ENCODE data around the gene SACS. TPM values are rescaled to one million over a fixed set of nuclear protein-coding genes. Genes with fewer than 3 reads are reported as not detected.

The SACS gene, protein sequence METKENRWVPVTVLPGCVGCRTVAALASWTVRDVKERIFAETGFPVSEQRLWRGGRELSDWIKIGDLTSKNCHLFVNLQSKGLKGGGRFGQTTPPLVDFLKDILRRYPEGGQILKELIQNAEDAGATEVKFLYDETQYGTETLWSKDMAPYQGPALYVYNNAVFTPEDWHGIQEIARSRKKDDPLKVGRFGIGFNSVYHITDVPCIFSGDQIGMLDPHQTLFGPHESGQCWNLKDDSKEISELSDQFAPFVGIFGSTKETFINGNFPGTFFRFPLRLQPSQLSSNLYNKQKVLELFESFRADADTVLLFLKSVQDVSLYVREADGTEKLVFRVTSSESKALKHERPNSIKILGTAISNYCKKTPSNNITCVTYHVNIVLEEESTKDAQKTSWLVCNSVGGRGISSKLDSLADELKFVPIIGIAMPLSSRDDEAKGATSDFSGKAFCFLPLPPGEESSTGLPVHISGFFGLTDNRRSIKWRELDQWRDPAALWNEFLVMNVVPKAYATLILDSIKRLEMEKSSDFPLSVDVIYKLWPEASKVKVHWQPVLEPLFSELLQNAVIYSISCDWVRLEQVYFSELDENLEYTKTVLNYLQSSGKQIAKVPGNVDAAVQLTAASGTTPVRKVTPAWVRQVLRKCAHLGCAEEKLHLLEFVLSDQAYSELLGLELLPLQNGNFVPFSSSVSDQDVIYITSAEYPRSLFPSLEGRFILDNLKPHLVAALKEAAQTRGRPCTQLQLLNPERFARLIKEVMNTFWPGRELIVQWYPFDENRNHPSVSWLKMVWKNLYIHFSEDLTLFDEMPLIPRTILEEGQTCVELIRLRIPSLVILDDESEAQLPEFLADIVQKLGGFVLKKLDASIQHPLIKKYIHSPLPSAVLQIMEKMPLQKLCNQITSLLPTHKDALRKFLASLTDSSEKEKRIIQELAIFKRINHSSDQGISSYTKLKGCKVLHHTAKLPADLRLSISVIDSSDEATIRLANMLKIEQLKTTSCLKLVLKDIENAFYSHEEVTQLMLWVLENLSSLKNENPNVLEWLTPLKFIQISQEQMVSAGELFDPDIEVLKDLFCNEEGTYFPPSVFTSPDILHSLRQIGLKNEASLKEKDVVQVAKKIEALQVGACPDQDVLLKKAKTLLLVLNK (N-terminal part only)
- total RNA-seq: 28.8 and 29.9 TPM in 2 replicates
- 1.8 and 3.2 TPM in 2 replicates for polyA plus RNA-seq

DNA sequence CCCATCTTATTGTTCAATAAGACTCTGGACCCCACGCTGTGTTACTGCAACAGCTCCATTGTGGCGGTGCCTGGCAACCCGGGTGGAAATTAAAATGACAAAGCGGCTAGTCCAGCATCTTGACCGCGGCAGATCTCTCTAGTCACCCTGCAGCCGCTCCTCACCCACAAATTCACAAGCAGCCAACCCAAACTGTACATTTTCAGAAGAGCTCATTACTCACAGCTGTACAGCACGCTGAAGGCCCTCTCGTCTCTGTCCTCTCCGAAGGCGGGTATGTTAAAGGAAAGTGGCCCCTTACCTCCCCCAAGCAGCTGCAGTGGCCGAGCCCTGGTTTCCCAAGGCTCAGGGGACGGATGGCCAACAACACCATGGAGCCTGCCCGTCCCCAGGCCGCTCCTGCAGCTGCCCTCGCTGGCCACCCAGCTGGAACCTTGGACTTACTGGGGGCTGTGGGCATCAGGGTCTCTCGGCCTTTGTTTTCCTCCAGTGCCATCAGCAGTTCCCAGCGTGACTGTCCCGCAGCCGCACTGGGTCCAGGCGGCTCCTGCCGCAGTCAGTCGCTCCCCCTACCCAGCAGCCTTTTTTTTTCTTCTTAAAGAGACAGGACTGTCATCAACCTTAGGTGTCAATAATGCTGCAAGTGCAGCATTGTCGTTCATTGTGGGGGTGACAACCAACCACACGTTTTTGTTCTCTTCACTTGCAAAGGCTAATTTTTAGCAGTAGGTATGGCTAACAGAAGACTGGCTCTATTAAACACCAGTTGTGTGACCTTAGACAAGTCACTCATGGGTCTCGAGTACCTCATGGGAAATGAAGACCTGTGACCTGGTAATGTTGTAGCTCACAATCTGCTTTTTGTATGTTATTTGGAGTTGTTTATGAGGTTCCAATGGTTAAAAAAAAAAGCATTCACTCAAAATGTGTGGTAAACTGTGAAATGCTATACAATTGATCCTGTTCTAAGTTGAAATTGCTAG, at the start of gene SACS:
TSS of gene SACS (minus strand) at position 532 of the 983 bp plus-strand sequence. CDS start 22,463 bp downstream, outside the sequence.
- DNase-seq (ENCODE audit: low spot score): peak; percentile 45

DNA sequence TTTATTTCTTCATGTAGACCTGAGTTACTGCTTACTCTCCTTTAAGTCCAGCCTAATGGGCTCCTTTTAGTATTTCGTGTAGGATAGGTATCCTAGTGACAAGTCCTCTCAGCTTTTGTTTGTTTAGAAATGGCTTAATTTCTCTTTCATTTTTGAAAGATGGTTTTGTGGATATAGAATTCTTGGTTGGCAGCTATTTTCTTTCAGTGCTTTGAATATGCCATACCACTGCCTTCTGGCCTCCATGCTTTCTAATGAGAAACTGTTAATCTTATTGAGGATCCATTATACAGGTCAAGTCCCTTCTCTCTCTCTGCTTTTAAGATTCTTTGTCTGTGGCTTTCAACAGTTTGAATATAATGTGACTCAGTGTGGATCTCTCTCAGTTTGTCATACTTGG, 46.8 kb upstream of the SACS start:
- Histone ChIP-seq H3K27ac (no peak overlapping the region), H3K9me2 (replicated peaks; ENCODE audit: insufficient read depth) (no peaks in the 10 kb centered on the region), H3K4me1 (ENCODE audit: insufficient read depth) (no peaks in the 10 kb centered on the region), H3K36me3 (replicated peaks; ENCODE audit: insufficient read depth, low read depth) (no peaks in the 10 kb centered on the region), H3K4me3 (no peak overlapping the region), H2AFZ (no peak overlapping the region), H3K79me2 (no peaks in the 10 kb centered on the region), H3K9me3 (ENCODE audit: low read depth) (peaks cover 12% of the 10 kb centered on the region), H4K20me1 (ENCODE audit: insufficient read depth, poor library complexity, severe bottlenecking) (no peaks in the 10 kb centered on the region), H3K4me2 (no peak overlapping the region), H3K27me3 (no peaks in the 10 kb centered on the region)
- WGBS (ENCODE audit: low lambda C conversion rate, missing lambda C conversion rate): 81% methylated on average over 1 of the region's 1 CpG
- no peak for DNase-seq (ENCODE audit: low spot score)
- TF ChIP-seq, protein P1, sequence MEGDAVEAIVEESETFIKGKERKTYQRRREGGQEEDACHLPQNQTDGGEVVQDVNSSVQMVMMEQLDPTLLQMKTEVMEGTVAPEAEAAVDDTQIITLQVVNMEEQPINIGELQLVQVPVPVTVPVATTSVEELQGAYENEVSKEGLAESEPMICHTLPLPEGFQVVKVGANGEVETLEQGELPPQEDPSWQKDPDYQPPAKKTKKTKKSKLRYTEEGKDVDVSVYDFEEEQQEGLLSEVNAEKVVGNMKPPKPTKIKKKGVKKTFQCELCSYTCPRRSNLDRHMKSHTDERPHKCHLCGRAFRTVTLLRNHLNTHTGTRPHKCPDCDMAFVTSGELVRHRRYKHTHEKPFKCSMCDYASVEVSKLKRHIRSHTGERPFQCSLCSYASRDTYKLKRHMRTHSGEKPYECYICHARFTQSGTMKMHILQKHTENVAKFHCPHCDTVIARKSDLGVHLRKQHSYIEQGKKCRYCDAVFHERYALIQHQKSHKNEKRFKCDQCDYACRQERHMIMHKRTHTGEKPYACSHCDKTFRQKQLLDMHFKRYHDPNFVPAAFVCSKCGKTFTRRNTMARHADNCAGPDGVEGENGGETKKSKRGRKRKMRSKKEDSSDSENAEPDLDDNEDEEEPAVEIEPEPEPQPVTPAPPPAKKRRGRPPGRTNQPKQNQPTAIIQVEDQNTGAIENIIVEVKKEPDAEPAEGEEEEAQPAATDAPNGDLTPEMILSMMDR (IDR thresholded peaks at IDR 0.05; ENCODE audit: poor library complexity): no peak
- TF ChIP-seq EZH2 (IDR thresholded peaks at IDR 0.05; ENCODE audit: borderline replicate concordance) (no peak), EZH2phosphoT487 (IDR thresholded peaks at IDR 0.05; ENCODE audit: low read depth, severe bottlenecking, unreplicated experiment) (no peak)

More for the DNA sequence above, at the start of gene SACS:
- Histone ChIP-seq H3K27ac (peak within 1 kb of the TSS; percentile 29), H3K9me3 (ENCODE audit: low read depth) (no peaks in the 10 kb centered on the region), H3K36me3 (replicated peaks; ENCODE audit: insufficient read depth, low read depth) (no peaks in the 10 kb centered on the region), H3K79me2 (no peaks in the 10 kb centered on the region), H3K4me1 (ENCODE audit: insufficient read depth) (peaks cover 4% of the 10 kb centered on the region), H2AFZ (peak within 1 kb of the TSS; percentile 95), H3K27me3 (no peaks in the 10 kb centered on the region), H4K20me1 (ENCODE audit: insufficient read depth, poor library complexity, severe bottlenecking) (no peaks in the 10 kb centered on the region), H3K9me2 (replicated peaks; ENCODE audit: insufficient read depth) (no peaks in the 10 kb centered on the region), H3K4me3 (peak within 1 kb of the TSS; percentile 73), H3K4me2 (peak within 1 kb of the TSS; percentile 86)
- TF ChIP-seq, protein P1 (IDR thresholded peaks at IDR 0.05; ENCODE audit: poor library complexity): no peak
- no peak for TF ChIP-seq EZH2phosphoT487 (IDR thresholded peaks at IDR 0.05; ENCODE audit: low read depth, severe bottlenecking, unreplicated experiment)
- TF ChIP-seq EZH2 (IDR thresholded peaks at IDR 0.05; ENCODE audit: borderline replicate concordance): no peak
- 6% methylated on average over 25 of the region's 26 CpGs for WGBS (ENCODE audit: low lambda C conversion rate, missing lambda C conversion rate)

DNA sequence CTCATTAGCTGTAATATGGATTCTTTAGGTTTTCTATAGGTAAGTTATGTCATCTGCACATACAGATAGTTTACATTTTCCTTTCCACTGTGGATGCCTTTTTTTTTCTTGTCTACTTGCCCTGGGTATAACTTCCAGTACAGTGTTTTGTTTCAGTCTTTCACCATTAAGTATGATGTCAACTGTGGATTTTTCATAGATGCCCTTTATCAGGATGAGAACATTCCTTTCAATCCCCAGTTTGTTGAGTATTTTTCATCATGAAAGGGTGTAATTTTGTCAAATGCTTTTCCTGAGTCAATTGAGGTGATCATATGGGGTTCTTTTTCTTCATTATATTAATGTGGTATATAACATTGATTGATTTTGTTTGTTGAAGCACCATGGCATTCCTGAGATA, 43.6 kb upstream of the SACS start:
- Histone ChIP-seq H3K9me2 (replicated peaks; ENCODE audit: insufficient read depth) (no peaks in the 10 kb centered on the region), H3K79me2 (no peaks in the 10 kb centered on the region), H3K36me3 (replicated peaks; ENCODE audit: insufficient read depth, low read depth) (no peaks in the 10 kb centered on the region), H3K4me1 (ENCODE audit: insufficient read depth) (no peaks in the 10 kb centered on the region), H3K27ac (no peak overlapping the region), H3K27me3 (no peaks in the 10 kb centered on the region), H3K4me2 (no peak overlapping the region), H3K4me3 (no peak overlapping the region), H3K9me3 (ENCODE audit: low read depth) (peaks cover 12% of the 10 kb centered on the region), H4K20me1 (ENCODE audit: insufficient read depth, poor library complexity, severe bottlenecking) (no peaks in the 10 kb centered on the region), H2AFZ (no peak overlapping the region)
- TF ChIP-seq EZH2phosphoT487 (IDR thresholded peaks at IDR 0.05; ENCODE audit: low read depth, severe bottlenecking, unreplicated experiment) (no peak), EZH2 (IDR thresholded peaks at IDR 0.05; ENCODE audit: borderline replicate concordance) (no peak)
- TF ChIP-seq, protein P1 (IDR thresholded peaks at IDR 0.05; ENCODE audit: poor library complexity): no peak
- DNase-seq (ENCODE audit: low spot score): no peak

Data from hepatocyte (in vitro differentiated cells).